HG03103 (cell line): ENCODE results near the gene MYH11.
"Not testable (repeated sequence)": the region's sequence is repeated elsewhere in the genome, so short reads cannot be mapped to it uniquely, and the experiment has no call there.

Experiments used
- ATAC-seq: cut with Tn5 transposase; IDR thresholded peaks from one replicate; pipeline ENCODE4 v1.9.1; 2021; ENCODE audit warnings: low read depth; ENCODE audit not compliant: unreplicated experiment

The MYH11 gene

DNA sequence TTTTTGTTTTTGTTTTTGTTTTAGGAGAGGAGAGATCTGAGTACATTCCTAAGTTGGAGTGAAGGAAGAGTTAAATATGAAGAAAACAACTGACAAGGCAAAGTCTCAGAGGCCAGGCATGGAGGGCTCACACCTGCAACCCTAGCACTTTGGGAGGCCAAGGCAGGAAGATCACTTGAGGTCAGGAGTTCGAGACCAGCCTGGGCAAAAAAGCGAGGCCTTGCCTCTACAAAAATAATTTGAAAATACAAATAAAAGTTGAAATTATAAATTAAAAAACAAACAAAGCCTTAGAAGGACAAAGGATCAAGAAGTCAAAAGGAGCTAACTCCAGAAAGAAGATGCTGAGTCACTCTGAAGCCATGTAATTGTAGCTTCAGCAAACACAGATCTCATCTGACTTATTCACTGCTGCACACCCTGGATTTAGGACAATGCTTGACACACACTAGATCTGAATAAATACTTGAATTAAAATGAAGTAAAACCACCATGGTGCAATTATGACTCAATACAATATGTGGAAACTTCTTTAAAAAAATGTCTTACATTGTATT, 22.5 kb upstream of the MYH11 start:
- ATAC-seq: no peak

DNA sequence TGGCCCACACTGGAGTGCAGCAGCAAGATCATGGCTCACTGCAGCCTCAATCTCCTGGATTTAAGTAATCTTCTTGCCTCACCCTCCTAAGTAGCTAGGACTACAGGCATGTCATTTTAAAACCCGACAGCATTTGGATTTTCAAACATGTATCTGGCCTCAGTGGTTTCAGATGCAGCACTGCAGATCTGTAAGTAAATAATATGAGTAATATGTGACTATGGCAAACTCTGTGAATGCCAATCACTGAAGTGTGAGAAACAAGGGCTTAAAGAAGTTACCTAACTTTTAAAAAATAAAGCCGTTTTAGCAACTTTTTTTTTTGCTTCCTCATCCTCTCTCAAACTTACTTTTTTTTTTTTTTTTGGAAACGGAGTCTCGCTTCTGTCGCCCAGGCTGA, 19.7 kb upstream of the MYH11 start:
- ATAC-seq: no peak

DNA sequence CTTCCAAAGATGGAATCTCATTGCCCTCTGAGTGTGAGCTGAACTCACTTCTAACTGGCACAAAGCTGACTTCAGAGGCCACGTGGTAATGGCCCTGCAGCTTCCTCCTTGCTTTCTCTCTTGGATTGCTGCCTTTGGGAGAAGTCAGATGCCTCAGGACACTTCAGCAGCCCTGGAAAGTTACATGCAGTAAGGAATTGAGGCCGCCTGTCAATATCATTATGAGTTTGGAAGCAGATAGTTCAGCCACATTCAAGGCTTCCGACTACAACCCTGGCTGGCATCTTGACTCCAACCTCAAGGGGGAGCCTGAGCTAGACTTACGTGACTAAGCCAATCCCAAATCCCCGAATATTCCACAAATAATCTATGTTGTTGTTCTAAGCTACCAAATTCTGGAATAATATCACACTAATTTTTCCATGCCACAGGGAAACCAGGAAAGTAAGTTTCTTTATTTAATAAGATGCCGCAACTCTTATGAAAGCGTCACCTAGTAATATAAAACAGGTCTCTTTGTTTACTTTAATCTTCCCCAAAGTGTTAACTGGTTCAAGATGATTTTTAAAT, 18.0 kb upstream of the MYH11 start:
- no peak for ATAC-seq

DNA sequence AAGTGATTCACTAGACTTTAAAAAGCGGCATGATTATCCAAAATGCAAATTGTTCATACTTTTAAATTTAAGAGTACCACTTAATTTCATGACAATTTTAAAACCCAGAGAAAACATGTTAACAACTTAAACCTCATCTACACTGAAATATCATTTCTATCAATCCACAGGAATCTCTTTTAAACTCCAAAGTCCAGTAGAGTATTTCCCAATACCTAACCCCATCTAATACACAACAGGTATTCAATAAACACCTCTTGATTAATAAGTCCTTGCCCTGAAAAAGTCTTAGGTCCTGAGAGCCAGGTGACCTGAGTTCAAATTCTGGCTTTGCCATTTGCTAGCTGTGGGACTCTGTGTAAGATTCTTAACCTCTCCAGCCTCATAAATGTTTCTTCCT, 16.9 kb upstream of the MYH11 start:
- no peak for ATAC-seq

DNA sequence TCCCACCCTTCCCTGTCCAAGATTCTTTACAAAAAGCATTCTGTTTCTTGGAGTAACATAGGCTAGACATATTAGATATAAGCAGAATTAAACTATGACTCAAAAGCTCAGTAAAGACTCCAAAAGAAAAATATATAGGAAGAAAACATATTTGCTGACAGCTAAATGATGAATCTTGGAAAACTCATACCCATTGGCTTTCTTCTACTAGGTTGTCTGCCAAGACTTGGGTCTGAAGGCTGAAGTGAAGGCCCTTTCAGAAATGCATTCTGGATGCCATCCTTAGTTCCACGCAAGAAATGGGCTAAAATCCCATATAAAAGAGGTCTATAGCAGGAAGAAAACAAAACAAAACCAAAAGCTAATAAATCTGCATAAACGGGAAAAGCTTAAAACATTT, 16.5 kb upstream of the MYH11 start:
- ATAC-seq: no peak

DNA sequence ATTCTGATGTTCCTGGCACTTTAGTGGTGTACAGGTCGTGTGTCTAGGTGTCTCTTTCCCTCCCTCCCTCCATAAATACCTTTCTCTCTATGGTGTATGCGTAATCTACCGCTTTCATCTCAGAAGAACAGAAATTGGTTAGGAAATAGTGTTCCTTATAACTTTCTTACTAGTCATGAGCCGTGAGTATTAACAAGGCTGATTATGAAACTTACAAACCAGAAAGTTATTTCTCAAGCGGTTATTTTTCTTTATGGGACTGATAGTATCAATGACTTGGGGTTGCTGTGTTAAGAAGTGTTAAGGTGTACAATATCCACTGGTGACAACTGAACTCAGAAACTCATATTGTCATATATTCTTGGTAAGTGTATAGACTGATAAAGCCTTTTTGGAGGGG, 13.2 kb upstream of the MYH11 start:
- ATAC-seq: no peak

DNA sequence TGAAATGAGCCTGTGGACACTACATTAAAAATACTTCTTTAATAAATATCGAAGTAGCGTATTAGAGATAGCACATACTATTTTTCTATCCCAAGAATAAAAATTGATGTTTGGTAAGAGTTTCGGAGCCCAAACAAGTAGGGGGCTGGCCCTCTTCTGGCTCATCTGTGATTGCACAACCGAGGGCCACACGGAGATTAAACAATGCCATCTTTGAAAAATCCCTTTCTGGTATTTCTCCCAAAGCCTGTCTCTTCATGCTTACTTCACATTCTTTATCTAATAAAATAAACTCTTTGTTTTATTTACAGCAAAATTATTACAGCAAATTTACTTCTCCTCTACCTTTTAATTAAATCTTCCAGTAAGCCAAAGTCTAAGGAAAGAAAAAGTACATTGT, 9.6 kb upstream of the MYH11 start:
- no peak for ATAC-seq

DNA sequence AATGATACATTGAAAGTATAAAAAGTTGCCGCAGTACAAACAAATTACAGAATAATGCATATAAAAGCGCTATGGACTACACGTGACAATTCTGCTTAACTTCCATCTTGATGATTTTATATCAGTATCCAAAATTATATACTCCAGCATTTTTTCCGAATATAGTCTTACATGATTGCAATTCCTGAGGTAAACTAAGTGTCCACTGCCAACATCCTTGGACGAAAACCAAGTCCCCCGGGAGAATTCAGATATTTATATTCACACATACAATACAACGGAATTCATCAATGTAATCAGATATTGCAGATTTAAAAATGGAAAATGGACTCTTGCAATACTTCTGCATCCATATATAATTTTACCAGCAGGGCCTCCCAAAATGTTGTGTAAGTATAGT, 8.9 kb upstream of the MYH11 start:
- no peak for ATAC-seq

DNA sequence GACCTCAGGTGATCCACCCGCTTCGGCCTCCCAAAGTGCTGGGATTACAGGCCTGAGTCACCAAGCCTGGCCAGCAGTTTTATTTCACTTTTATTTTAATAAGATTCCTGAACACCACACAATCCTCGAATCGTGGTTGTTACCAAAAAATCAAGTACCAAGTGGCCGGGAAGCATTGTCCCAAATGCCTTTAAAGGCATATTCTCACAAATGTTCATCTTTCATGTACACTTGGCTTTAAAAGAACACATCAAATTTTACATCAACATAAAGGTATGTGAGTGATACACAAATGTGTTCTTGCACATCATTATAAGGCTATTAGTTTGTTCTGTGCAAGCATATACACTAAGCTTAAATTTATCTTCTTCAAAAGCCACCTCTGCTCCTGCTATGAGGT, 8.1 kb upstream of the MYH11 start:
- no peak for ATAC-seq

DNA sequence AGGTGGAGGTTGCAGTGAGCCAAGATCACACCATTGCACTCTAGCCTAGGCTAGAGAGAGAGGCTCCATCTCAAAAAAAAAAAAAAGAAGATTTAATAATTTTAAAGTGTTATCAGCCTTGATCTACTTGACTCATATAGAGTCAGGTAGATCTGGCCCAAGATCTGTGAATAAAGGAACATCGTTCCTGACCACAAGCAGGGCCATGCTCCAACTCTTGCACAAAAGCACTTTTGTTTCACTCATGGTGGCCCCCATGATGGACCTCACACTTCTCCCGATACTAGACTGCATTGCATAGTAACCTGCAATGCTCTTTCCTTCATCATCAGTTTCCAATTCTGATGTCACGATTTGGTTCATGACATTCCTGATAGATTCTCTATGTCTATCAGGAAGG, 5.2 kb upstream of the MYH11 start:
- ATAC-seq: no peak

DNA sequence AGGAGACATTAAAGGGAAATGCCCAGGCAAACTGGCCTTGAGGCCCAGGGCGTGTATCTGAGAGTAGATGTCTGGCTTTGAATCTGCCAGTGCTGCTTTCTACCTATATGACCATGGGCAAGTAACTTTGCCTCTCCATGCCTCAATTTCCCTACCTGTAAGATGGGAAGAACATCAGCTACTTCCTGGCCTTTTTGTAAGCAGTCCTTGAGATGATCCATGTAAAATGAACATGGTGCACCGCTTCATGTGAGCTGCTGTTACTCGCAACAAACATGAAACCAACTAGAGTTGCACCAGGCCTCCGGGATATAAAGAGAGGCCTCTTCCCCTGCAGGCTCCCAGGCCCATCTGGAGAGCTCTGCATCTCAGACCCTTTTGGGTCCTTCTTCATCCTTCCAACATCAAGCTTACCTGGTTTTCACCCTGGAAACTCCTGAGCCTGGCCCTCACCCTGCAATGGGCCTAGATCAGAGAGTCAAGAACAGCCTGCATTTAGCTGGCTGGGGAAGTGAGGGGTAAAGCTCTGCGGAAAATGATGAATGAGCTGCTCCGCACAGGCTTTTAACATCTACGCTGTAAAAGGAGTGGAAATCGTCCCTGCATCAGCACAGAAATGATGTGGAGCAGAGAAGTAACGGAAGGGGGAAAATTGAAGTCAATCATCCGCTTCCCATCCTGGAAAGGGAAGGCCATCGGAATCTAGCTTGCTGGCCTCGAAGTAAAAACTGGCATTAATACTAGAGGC, 2.3 kb upstream of the MYH11 start:
- ATAC-seq: no peak

DNA sequence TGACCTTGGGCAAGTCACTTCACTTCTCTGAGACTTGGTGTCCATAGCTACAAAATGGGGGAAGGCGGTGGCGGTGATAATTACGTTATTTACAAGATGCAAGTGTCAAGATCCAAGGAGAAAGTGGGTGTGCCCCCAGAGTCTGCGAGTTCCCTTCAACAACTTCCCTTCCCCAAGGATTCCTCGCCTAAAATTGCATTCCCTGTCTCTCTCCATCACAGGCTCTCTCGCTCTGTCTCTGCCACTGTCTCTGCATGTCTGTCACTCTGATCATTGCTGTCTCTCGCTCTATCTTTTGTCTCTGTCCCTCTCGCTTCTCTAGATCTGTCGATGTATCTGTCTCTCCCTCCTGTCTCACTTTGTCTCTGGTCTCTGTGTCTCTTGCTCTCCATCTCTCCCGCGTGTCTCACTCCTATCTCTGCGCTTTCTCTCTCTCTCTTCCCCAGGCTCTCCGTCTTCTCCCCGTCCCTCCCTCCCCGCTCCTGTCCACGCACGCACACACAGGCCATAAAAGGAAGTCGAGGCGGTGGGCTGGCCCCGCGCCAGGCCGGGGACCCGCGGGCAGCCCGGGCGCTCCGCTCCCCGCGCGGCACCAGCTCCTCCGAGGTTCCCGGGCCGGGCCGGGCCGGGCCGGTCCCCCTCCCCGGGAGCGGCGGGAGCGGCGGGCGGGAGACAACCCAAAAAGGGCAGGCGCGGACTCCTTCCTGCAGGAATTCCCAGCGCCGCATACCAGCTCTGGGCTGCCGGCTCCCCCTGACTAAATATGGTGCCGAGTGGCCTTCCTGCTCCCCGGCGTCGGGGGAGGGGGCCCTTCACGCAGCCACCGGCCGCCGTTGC, 1.1 kb upstream of the MYH11 start:
- no peak for ATAC-seq

DNA sequence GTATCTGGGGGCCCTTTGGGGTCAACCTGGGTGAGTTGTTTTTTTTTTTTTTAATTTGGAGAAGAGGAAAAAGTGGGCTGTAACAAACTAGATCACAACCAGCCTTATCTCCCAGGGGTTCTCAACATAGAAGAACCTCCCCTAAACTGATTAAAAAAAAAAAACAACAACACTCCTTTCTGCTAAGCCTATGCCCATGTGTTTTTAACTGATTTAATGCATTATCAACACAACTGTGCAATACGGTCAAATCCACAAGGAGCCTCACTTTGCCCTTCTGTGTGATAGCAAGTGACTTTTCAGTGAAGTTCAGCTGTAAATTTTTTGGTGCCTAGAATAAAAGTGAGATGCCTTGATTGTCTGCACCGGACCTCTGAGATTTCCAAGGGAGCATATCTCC, 646 bp downstream of the MYH11 start:
- no peak for ATAC-seq

DNA sequence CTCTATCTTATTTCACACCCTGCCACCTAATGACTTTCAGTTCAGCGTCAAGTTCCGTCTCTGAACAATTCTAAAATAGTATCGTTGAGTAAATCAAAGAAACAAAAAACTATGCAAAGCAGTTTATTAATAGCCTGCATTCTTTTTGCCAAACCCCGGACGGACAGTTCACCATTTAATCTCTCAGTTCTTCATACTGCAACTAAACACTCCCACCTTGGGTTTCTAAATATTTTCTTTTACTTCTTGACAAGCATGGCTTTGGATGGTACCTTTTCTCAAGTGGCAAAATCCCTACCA, 1.2 kb downstream of the MYH11 start:
- ATAC-seq: no peak

DNA sequence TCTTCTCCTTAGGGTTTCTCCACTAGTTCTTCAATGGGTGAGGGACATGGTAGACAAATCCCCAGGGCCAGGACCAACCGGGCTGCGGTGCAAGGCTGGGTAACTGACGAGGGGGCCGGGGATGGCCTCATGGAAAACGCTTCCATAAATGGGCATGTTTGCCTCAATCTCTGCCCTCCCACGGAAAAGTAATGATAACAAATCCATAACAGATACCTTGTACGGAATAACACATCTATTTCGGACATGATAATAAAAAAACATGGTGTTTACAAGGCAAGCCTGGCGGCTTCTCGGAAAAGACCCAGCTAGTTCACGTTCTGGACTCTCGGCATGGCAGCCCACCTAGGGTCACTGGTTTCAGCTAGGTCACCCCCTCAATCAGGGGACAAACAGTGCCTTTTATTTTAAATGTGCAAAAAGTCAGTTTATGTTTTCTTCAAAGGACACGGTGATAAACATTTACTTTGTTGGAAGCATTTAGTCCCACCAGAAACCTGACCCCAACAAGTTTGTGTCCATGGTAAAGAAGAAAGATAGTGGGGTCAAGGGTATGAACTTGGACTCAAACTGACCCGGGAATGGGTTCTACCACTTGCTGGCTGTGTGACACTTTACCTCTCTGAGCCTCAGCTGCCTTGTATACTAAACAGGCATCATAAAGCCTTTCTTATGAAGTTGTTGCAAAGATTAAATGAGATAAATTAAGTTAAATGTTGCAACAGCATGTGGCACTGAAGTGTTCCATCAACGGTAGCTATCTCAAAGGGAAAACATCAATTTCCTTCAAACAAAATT, 1.7 kb downstream of the MYH11 start:
- no peak for ATAC-seq

DNA sequence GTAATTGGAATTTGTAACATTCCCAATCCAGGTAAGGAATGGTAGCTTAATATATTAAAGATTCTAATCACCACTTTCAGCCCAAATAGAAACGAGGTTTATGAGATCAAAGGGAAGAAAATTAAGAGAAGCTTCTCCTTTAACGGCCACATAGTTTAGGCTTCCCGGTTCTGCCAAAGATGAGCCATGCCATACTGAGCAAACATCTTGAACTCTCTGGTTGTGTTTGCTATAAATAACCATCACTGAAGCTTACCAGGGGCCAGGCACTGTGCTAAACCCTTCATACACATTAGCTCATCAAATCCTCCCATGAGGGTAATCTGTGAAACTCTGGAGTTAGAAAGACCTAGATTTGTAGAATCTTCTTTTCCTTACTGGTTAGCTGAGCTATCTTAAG, 2.8 kb downstream of the MYH11 start:
- no peak for ATAC-seq

DNA sequence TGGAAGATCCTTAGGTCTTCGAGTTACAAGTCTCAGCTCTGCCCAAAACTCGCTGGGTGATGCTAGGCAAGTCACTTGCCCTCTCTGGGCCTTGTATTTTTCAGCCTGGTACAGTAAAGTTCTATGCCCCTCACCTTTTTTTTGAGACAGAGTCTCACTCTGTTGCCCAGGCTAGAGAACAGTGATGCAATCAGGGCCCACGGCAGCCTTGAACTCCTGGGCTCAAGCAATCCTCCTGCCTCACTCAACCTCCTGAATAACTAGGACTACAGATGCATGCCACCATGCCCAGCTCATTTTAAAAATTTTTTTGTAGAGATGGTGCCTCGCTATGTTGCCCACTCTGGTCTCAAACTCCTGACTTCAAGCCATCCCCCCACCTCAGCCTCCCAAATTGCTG, 3.8 kb downstream of the MYH11 start:
- no peak for ATAC-seq

DNA sequence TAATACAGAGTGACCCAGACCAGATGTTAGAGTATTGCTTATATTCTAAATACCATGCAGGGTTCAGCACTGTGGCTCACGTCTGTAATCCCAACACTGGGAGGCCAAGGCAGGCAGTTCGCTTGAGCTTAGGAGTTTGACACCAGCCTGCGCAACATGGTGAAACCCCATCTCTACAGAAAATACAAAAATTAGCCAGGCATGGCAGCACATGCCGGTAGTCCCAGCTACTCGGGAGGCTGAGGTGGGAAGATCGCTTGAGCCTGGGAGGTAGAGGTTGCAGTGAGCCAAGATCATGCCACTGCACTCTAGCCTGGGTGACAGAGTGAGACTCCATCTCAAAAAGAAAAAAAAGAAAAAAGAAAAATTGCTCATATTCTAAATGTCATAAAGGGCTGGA, 6.3 kb downstream of the MYH11 start:
- ATAC-seq: not testable (repeated sequence)

DNA sequence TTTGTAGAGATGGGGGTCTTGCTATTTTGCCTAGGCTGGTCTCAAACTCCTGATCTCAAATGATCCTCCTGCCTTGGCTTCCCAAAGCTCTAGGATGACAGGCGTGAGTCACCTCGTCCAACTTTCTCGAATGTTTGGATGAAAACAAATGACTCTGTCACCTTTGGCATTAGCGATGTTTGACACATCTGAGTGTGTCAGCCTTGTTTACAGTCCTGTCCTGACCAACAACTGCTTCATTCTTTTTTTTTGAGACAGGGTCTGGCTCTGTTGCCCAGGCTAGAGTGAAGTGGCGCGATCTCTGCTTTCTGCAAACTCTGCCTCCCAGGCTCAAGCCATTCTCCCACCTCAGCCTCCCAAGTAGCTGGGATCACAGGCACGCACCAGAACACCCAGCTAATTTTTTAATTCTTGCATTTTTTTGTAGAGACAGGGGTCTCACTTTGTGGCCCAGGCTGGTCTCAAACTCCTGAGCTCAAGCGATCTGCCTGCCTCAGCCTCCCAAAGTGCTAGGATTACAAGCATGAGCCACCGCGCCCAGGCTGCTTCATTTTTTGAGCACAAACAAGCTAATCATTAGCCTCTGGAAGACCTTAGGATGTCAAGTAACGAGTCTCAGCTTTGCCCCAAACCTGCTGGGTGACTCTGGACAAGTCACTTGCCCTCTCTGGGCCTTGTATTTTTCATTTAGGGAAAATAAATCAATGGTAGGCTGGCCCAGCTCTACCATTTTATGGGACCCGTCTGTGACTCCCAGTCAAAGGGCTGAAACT, 7.4 kb downstream of the MYH11 start:
- no peak for ATAC-seq

DNA sequence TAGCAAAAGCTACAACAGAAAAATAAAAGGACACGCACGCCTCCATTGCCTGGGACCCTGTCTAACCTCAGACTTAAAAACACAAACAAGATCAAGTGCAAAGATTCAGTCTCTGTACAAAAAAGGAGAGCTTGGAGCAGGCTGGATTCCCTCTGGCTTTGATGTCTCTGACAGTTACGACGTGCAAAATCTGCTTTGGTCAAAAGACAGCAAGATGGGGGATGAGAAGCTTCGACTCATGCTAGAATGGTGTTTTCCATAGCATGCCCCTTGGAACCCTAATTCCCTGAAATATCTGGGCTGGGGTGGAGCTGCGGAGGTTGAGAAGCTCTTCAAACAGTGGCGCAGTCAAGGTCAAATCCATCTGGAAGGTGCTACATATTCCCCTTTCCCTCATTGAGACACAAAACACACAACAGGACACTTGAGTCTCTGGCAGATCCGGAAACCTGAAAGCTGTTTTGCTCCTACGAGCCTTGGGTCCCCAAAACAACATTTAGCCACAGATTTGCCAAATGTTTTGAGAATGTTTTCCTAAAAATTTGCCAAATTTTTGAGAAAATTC, 9.1 kb downstream of the MYH11 start:
- no peak for ATAC-seq
